ENCODE data around the gene SLC38A5.
"Not testable (repeated sequence)": the region's sequence is repeated elsewhere in the genome, so short reads cannot be mapped to it uniquely, and the experiment has no call there.

The SLC38A5 gene

GRCh38 chrX:48470110-48470832, at the start of gene SLC38A5:
SLC38A5 (minus strand) TSS chrX:48470260; CDS start chrX:48467924, 2,336 bp downstream.
- in situ Hi-C loops (cut with HindIII; ENCODE audit: low pct_ligation_motif_present, low pct_unique_long_range_greater_than_20kb, low sequenced_read_pairs), result no loop called here

GRCh38 chrX:48519481-48519880, 49.4 kb upstream of the SLC38A5 start:
- in situ Hi-C loops (cut with HindIII; ENCODE audit: low pct_ligation_motif_present, low pct_unique_long_range_greater_than_20kb, low sequenced_read_pairs); DNase-seq: not testable (repeated sequence)

More at GRCh38 chrX:48470110-48470832, at the start of gene SLC38A5:
- no peak for DNase-seq

GRCh38 chrX:48516987-48517386, 46.9 kb upstream of the SLC38A5 start:
- no peak for DNase-seq
- in situ Hi-C loops (cut with HindIII; ENCODE audit: low pct_ligation_motif_present, low pct_unique_long_range_greater_than_20kb, low sequenced_read_pairs), result no loop called here

GRCh38 chrX:48516285-48516684, 46.2 kb upstream of the SLC38A5 start:
- in situ Hi-C loops (cut with HindIII; ENCODE audit: low pct_ligation_motif_present, low pct_unique_long_range_greater_than_20kb, low sequenced_read_pairs), result no loop called here
- no peak for DNase-seq

- DNase-seq, result no peak
- in situ Hi-C loops (cut with HindIII; ENCODE audit: low pct_ligation_motif_present, low pct_unique_long_range_greater_than_20kb, low sequenced_read_pairs), result no loop called here
Measured at GRCh38 chrX:48515842-48516241, 45.8 kb upstream of the SLC38A5 start.

- no peak for DNase-seq
- in situ Hi-C loops (cut with HindIII; ENCODE audit: low pct_ligation_motif_present, low pct_unique_long_range_greater_than_20kb, low sequenced_read_pairs), result no loop called here
Measured at GRCh38 chrX:48514868-48515460, 44.9 kb upstream of the SLC38A5 start.

GRCh38 chrX:48514126-48514806, 44.2 kb upstream of the SLC38A5 start:
- in situ Hi-C loops (cut with HindIII; ENCODE audit: low pct_ligation_motif_present, low pct_unique_long_range_greater_than_20kb, low sequenced_read_pairs), result no loop called here
- no peak for DNase-seq

- no peak for DNase-seq
- in situ Hi-C loops (cut with HindIII; ENCODE audit: low pct_ligation_motif_present, low pct_unique_long_range_greater_than_20kb, low sequenced_read_pairs), result no loop called here
Measured at GRCh38 chrX:48513670-48514069, 43.6 kb upstream of the SLC38A5 start.

GRCh38 chrX:48512371-48512935, 42.4 kb upstream of the SLC38A5 start:
- no peak for DNase-seq

GRCh38 chrX:48511560-48511959, 41.5 kb upstream of the SLC38A5 start:
- in situ Hi-C loops (cut with HindIII; ENCODE audit: low pct_ligation_motif_present, low pct_unique_long_range_greater_than_20kb, low sequenced_read_pairs), result no loop called here
- DNase-seq, result peak; percentile 19

More at GRCh38 chrX:48512371-48512935, 42.4 kb upstream of the SLC38A5 start:
- in situ Hi-C loops (cut with HindIII; ENCODE audit: low pct_ligation_motif_present, low pct_unique_long_range_greater_than_20kb, low sequenced_read_pairs), result no loop called here

- in situ Hi-C loops (cut with HindIII; ENCODE audit: low pct_ligation_motif_present, low pct_unique_long_range_greater_than_20kb, low sequenced_read_pairs), result no loop called here
- DNase-seq, result no peak
Measured at GRCh38 chrX:48509619-48510018, 39.6 kb upstream of the SLC38A5 start.

GRCh38 chrX:48509245-48509590, 39.2 kb upstream of the SLC38A5 start:
- in situ Hi-C loops (cut with HindIII; ENCODE audit: low pct_ligation_motif_present, low pct_unique_long_range_greater_than_20kb, low sequenced_read_pairs), result no loop called here
- no peak for DNase-seq

GRCh38 chrX:48508400-48509244, 38.6 kb upstream of the SLC38A5 start, which contains the start of gene PORCN:
PORCN (plus strand) TSS chrX:48508992; CDS start chrX:48509821, 829 bp downstream.
- in situ Hi-C loops (cut with HindIII; ENCODE audit: low pct_ligation_motif_present, low pct_unique_long_range_greater_than_20kb, low sequenced_read_pairs), result no loop called here
- peak; percentile 60 for DNase-seq

GRCh38 chrX:48507246-48507645, 37.2 kb upstream of the SLC38A5 start:
- in situ Hi-C loops (cut with HindIII; ENCODE audit: low pct_ligation_motif_present, low pct_unique_long_range_greater_than_20kb, low sequenced_read_pairs), result no loop called here
- DNase-seq, result no peak

- in situ Hi-C loops (cut with HindIII; ENCODE audit: low pct_ligation_motif_present, low pct_unique_long_range_greater_than_20kb, low sequenced_read_pairs), result no loop called here
- DNase-seq, result peak; percentile 6
Measured at GRCh38 chrX:48505481-48505880, 35.4 kb upstream of the SLC38A5 start.

GRCh38 chrX:48504261-48504660, 34.2 kb upstream of the SLC38A5 start:
- no peak for DNase-seq
- in situ Hi-C loops (cut with HindIII; ENCODE audit: low pct_ligation_motif_present, low pct_unique_long_range_greater_than_20kb, low sequenced_read_pairs), result no loop called here

- peak; percentile 85 for DNase-seq
- in situ Hi-C loops (cut with HindIII; ENCODE audit: low pct_ligation_motif_present, low pct_unique_long_range_greater_than_20kb, low sequenced_read_pairs), result no loop called here
Measured at GRCh38 chrX:48498374-48498809, 28.3 kb upstream of the SLC38A5 start.

GRCh38 chrX:48497871-48498270, 27.8 kb upstream of the SLC38A5 start:
- in situ Hi-C loops (cut with HindIII; ENCODE audit: low pct_ligation_motif_present, low pct_unique_long_range_greater_than_20kb, low sequenced_read_pairs), result no loop called here

More at GRCh38 chrX:48497871-48498270, 27.8 kb upstream of the SLC38A5 start:
- DNase-seq, result no peak
